Muscle of leg (tissue), 11 donors: ENCODE measurements around the gene ITPK1. TPM values are rescaled to one million over a fixed set of nuclear protein-coding genes. Genes with fewer than 3 reads are reported as not detected.
"Not testable (repeated sequence)": the region's sequence is repeated elsewhere in the genome, so short reads cannot be mapped to it uniquely, and the experiment has no call there.

Experiments used
- DNase-seq: peaks from one replicate; pipeline ENCODE4 v3.0.0; 2013
- H3K27ac ChIP-seq: one replicate; pipeline ENCODE4 v1.5.1; 2013; ENCODE audit warnings: mild to moderate bottlenecking, low read length, control low read depth
- H3K27me3 ChIP-seq: one replicate; pipeline ENCODE4 v1.6.1; 2013; ENCODE audit warnings: low read length; ENCODE audit not compliant: control insufficient read depth, insufficient read depth
- H3K36me3 ChIP-seq: one replicate; pipeline ENCODE4 v1.6.1; 2013; ENCODE audit warnings: low read length; ENCODE audit not compliant: control insufficient read depth, insufficient read depth
- H3K4me1 ChIP-seq: one replicate; pipeline ENCODE4 v1.6.1; 2013; ENCODE audit warnings: low read length; ENCODE audit not compliant: control insufficient read depth, insufficient read depth
- H3K4me3 ChIP-seq: one replicate; pipeline ENCODE4 v1.5.1; 2013; ENCODE audit warnings: low read length, control low read depth
- H3K9me3 ChIP-seq: replicated peaks from 2 replicates; pipeline ENCODE4 v1.6.1; 2013; ENCODE audit warnings: low read depth, low read length; ENCODE audit not compliant: control insufficient read depth
- WGBS: methylation state at CpG from one replicate; pipeline ENCODE4 v1.1.5; 2013; ENCODE audit warnings: missing lambda C conversion rate; ENCODE audit not compliant: insufficient coverage; 5-methylcytosine and 5-hydroxymethylcytosine counted together
- polyA plus RNA-seq, 8 donors: library from polyadenylated mRNA; unstranded; fragments of 120-200 nt; gene quantifications; one replicate each; pipeline versions ENCODE4 v1.2.1 to v1.2.3, GENCODE V29; 2013; ENCODE audit warnings: inconsistent platforms in 1 of 8, low replicate concordance in 1 of 8; ENCODE audit not compliant: insufficient read length in 8 of 8, insufficient read depth in 1 of 8
- total RNA-seq: library from RNA; stranded (reverse); fragments of 120-200 nt; gene quantifications from one replicate; pipeline ENCODE4 v1.2.4, GENCODE V29; 2013

The ITPK1 gene
- total and polyA plus RNA-seq, 9 donors = 10.0 to 25.7 (median 17.5) TPM

DNA sequence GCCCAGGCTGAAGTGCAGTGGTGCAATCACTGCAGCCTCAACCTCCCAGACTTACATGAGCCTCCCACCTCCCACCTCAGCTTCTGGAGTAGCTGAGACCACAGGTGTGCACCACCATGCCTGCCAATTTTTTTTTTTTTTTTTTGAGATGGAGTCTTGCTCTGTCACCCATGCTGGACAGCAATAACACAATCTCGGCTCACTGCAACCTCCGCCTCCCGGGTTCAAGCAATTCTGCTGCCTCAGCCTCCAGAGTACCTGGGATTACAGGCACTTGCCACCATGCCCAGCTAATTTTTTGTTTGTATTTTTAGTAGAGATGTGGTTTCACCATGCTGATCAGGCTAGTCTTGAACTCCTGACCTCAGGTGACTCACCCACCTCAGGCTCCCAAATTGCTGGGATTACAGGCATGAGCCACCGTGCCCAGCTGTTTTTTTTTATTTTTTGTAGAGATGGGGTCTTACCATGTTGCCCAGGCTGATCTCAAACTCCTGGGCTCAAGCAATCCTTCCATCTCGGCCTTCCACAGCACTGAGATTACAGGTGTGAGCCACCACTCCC is 15.6 kb upstream of the ITPK1 start:
- H3K36me3 ChIP-seq, H3K27ac ChIP-seq, H3K9me3 ChIP-seq, H3K4me3 ChIP-seq, DNase-seq, H3K27me3 ChIP-seq: not testable (repeated sequence)
- peaks cover 11% of the 10 kb centered on the region for H3K4me1 ChIP-seq
- WGBS = no CpG with 5 or more reads among the region's 5 CpGs

DNA sequence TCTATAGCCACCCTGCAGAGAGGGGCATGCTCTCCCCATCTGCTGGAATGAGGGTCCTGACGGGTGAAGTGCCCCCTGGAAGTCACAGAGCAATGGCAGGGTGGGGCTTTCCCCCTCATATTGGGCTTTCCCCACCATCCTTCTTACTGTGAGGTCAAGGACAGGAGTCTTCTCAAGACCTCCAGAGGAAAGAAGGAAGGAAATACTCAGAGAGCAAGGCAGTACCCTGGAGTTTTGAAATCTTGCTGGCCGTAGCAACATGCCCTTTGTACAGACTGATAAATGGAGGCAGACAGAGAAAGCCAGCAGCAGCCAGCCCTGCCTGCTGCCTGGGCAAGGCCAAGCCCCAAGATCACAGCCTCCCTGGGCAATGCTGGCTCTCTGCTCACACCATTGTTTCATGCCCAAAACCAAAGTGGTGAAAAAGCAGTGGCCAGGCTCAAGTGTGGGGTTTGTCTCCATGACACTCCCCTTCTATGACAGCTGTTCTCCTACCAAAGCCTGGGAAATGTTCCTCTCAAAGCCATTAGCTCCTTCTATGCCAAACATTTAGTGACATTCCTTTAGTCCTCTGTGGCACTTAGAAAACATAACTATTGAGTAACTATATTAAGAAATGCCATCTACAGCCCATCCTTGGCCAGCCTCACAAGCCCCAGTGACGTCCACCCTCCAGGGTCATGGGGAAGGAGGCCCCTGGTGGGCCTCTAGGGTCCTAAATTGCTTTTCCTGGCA is 13.2 kb upstream of the ITPK1 start:
- peak; percentile 27 for DNase-seq
- 8% methylated on average over 1 of the region's 3 CpGs for WGBS
- Histone ChIP-seq H3K36me3 (no peaks in the 10 kb centered on the region), H3K9me3 (no peaks in the 10 kb centered on the region), H3K27ac (peak overlapping the region; percentile 21), H3K27me3 (no peaks in the 10 kb centered on the region), H3K4me1 (peaks cover 11% of the 10 kb centered on the region), H3K4me3 (no peak overlapping the region)

DNA sequence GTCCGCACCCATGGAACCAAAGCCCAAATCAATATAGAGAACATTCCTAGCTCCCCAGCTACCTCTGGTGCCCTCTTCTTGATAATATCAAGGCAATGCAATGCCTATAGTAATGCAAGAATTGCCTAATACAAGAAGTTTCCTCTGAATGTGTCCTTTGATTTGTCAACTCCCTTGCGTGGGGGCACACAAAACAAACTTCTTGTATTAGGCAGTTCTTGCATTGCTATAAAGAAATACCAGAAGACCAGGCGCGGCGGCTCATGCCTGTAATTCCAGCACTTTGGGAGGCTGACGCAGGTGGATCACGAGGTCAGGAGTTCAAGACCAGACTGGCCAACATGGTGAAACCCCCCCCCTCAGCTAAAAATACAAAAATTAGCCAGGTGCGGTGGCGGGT is 10.4 kb upstream of the ITPK1 start:
- no peak for DNase-seq
- Histone ChIP-seq H3K27ac (no peak overlapping the region), H3K36me3 (no peaks in the 10 kb centered on the region), H3K4me3 (no peak overlapping the region), H3K27me3 (no peaks in the 10 kb centered on the region), H3K4me1 (peaks cover 11% of the 10 kb centered on the region), H3K9me3 (no peaks in the 10 kb centered on the region)
- WGBS = 70% methylated on average over 1 of the region's 9 CpGs

DNA sequence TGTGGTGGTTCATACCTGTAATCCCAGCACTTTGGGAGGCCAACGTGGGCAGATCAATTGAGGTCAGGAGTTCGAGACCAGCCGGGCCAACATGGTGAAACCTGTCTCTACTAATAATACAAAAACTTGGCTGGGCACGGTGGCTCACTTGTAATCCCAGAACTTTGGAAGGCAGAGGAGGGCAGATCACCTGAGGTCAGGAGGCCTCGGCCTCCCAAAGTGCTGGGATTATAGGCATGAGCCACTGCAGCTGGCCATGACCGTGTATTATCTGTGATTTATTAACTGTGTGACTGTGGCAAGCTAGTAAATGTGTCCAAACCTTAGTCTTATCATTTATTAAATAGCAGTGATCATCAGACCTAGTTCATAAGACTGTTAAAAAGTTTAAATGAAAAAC is 7.1 kb upstream of the ITPK1 start:
- H3K9me3 ChIP-seq = no peaks in the 10 kb centered on the region
- 67% methylated on average over 4 of the region's 6 CpGs for WGBS
- no peaks in the 10 kb centered on the region for H3K36me3 ChIP-seq
- H3K4me1 ChIP-seq = no peaks in the 10 kb centered on the region
- H3K4me3 ChIP-seq = no peak overlapping the region
- H3K27me3 ChIP-seq = no peaks in the 10 kb centered on the region
- no peak for DNase-seq
- no peak overlapping the region for H3K27ac ChIP-seq

DNA sequence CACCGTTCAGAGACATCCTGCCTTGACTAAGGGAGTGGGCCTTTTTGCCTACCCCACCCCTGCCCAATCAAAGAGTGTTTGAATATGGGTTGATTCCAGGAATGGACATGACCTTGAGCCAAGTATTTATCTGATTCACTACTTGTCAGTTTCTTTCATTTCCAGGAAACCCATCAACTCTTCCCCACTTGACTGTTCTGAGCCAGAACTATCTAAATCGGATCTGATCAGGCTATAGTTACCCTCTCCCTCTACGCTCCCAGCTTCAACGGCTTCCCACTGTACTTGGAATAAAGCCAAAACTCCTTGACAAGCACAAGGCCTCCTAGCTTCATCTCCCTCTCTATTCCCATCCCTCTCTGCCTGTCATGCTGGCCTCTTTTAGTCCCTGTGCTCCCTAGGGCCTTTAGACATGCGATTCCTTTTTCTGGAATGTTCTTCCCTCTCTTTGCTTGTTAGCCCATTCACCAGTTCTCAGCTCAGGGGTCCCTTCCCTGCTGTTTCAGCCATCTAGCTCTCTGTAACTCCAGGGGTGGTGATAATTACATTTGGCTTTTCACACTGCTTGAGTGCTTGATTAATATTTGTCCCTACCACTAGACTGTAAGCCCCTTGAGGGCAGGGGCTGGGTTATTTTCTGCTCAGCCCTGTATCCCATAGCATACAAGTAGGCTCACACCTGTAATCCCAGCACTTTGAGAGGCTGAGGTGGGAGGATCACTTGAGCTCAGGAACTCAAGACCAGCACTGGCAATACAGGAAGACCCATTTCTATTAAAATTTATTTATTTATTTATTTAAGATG is 5.5 kb upstream of the ITPK1 start:
- no peak for DNase-seq
- WGBS = 53% methylated on average over 4 of the region's 5 CpGs
- H3K9me3 ChIP-seq = no peaks in the 10 kb centered on the region
- no peak overlapping the region for H3K4me3 ChIP-seq
- no peak overlapping the region for H3K27ac ChIP-seq
- peaks cover 5% of the 10 kb centered on the region for H3K4me1 ChIP-seq
- H3K27me3 ChIP-seq = no peaks in the 10 kb centered on the region
- H3K36me3 ChIP-seq = no peaks in the 10 kb centered on the region

GRCh38 chr14:93120517-93120916 is 4.8 kb upstream of the ITPK1 start:
- Histone ChIP-seq H3K36me3 (no peaks in the 10 kb centered on the region), H3K27me3 (no peaks in the 10 kb centered on the region), H3K9me3 (no peaks in the 10 kb centered on the region), H3K27ac (no peak overlapping the region), H3K4me3 (no peak overlapping the region), H3K4me1 (peaks cover 7% of the 10 kb centered on the region)
- whole genome bisulfite sequencing = no CpG with 5 or more reads among the region's 4 CpGs
- DNase-seq = no peak

DNA sequence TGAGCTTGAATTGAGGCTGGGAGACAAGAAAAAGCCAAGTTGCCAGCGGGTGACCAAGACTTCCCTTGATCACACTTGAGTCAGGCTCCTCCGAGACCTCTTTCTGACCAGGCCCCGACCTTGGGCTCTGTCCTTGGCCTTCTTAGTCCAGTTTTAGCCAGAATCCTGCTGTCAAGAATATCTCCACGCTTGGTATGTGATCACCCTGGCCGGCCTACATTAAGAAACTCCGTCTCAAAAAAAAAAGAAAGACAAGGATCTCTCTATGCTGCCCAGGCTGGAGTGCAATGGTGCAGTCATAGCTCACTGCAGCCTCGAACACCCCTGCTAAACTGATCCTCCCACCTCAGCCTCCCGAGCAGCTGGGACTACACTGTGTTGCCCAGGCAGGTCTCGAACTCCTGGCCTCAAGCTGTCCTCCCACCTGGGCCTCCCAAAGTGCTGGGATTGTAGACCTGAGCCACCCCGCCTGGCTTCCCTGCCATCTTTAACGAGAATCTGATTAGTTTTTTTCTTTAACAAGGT is 1.0 kb upstream of the ITPK1 start:
- Histone ChIP-seq H3K27me3 (no peaks in the 10 kb centered on the region), H3K4me3 (peak overlapping the region; percentile 74), H3K9me3 (no peaks in the 10 kb centered on the region), H3K4me1 (peaks cover 26% of the 10 kb centered on the region), H3K36me3 (no peaks in the 10 kb centered on the region), H3K27ac (peak overlapping the region; percentile 90)
- no peak for DNase-seq
- WGBS = 88% methylated on average over 10 of the region's 11 CpGs

DNA sequence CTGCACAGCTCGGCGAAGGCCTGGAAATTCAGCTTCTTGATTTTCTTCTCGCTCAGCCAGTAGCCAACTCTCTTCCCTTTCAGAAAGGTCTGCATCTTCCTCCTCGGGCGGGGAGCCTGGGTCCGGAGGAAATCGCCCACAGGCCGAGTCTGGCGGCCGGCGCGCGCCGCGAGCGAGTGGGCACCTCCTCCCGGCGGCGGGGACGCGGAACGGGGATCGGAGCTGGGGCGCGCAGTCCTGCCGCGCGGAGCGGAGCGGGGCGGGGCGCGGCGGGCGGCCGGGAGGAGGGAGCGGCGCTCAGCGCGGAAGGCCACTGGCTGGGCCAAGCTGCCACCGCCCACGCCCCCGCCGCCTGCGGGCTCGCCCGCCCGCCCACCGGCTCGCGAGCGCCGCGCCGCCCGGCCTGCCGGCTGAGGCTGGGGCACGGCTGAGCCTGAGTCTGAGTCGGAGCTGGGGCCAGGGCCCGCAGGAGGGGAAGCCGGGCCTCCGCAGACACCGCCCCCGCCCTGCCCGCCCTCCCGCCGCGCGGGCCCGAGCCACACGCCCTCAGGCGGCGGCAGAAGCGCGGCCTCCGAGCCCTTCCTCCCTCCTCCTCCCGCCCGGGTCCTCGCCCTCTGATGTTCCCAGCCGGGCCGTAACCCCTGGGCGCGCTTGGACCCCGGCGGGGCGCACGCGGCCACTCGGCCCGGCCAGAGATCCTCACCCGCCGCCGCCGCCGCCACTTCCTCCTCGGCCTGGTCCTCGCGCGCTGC is 480 bp downstream of the ITPK1 start:
- Histone ChIP-seq H3K27me3 (no peaks in the 10 kb centered on the region), H3K4me3 (peak overlapping the region; percentile 62), H3K9me3 (no peaks in the 10 kb centered on the region), H3K36me3 (no peaks in the 10 kb centered on the region), H3K27ac (peak overlapping the region; percentile 59), H3K4me1 (peaks cover 28% of the 10 kb centered on the region)
- DNase-seq = peak; percentile 94
- WGBS = under 1% methylated on average over 99 of the region's 99 CpGs

DNA sequence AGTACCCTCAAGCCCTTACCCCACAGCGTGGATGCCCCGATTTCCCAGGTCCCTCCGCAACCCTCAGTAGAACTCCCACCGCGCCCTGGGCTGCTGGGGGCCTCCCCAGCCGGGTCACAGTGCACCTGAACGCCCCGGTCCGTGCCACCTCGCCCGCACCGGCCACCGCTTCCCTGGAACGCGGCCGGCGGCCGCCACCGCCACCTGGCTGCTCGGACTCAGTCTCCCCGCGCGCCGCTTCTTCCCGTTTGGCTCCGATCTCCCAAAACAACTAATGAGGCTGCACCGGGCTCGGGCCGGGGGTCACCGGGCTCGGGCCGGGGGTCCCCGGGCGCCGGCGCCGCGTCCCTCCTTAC is 1.0 kb downstream of the ITPK1 start:
- Histone ChIP-seq H3K27me3 (no peaks in the 10 kb centered on the region), H3K9me3 (no peaks in the 10 kb centered on the region), H3K4me1 (peaks cover 28% of the 10 kb centered on the region), H3K4me3 (peak overlapping the region; percentile 62), H3K36me3 (peaks cover 4% of the 10 kb centered on the region), H3K27ac (no peak overlapping the region)
- 2% methylated on average over 38 of the region's 38 CpGs for WGBS
- DNase-seq = no peak
